ENCODE measurements around the gene PLGRKT. TPM values are rescaled to one million over a fixed set of nuclear protein-coding genes. Genes with fewer than 3 reads are reported as not detected.

The PLGRKT gene
- total RNA-seq, 1 experiment from 2014 or later, result 5.0 TPM

DNA sequence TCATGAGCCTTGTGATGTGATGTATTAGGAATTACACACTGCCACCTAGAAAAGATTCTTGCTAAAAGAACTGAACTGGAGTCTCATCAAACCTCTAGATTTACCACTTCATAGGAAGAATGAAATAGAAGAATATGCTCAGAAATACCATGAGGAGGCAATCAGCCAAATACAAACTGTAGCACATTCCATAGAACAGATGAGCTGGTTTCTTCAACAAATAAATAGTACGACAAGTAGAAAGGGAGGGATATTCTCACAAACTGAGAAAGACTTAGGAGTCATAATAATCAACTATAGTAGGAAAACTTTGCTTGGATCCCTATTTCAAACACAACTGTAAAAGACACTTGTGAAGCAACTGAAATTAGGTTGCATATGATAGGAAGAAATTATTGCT, 15.4 kb downstream of the PLGRKT start:
- H3K4me1 ChIP-seq, result no peaks in the 10 kb centered on the region
- POLR2A ChIA-PET, result no interaction called here

DNA sequence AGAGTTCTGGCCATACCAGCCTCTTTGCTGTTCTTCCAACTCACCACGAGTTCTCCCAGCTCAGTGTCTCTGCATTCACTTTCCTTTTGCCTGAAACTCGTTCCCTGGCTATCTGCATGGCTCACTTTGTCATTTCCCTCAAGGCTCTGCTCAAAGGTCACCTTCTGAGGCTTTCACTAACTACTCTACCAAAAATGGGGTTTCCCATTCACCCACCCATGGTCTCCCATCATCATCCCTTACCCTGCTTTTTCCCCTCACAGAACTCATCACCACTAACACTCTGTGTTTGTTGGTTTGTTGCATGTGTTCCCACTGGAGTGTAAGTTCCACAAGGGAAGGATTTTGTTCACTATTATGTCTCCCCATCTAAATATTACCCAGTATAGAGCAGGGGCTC, 16.6 kb downstream of the PLGRKT start:
- TF ChIP-seq, protein P1, sequence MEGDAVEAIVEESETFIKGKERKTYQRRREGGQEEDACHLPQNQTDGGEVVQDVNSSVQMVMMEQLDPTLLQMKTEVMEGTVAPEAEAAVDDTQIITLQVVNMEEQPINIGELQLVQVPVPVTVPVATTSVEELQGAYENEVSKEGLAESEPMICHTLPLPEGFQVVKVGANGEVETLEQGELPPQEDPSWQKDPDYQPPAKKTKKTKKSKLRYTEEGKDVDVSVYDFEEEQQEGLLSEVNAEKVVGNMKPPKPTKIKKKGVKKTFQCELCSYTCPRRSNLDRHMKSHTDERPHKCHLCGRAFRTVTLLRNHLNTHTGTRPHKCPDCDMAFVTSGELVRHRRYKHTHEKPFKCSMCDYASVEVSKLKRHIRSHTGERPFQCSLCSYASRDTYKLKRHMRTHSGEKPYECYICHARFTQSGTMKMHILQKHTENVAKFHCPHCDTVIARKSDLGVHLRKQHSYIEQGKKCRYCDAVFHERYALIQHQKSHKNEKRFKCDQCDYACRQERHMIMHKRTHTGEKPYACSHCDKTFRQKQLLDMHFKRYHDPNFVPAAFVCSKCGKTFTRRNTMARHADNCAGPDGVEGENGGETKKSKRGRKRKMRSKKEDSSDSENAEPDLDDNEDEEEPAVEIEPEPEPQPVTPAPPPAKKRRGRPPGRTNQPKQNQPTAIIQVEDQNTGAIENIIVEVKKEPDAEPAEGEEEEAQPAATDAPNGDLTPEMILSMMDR (IDR thresholded peaks at IDR 0.05; ENCODE audit: insufficient read depth in 1 of 2, low read depth in 1 of 2, low read length in 1 of 2, severe bottlenecking in 1 of 2, unreplicated experiment in 1 of 2), result no peak
- H3K27me3 Mint-ChIP-seq (ENCODE audit: insufficient read depth, unreplicated experiment), result no peaks in the 10 kb centered on the region
- ChIA-PET POLR2A (interaction anchor here (0.6 kb wide), 1 partner anchor 179 kb away, joined by 4 read pairs; no protein-coding TSS in a partner anchor), CTCF (no interaction called here)
- no peak overlapping the region for H3K27ac Mint-ChIP-seq (ENCODE audit: unreplicated experiment)
- H3K4me1 Mint-ChIP-seq (ENCODE audit: low read depth, unreplicated experiment), result no peaks in the 10 kb centered on the region
- no peaks in the 10 kb centered on the region for H3K9me3 Mint-ChIP-seq (ENCODE audit: unreplicated experiment)
- no TSS peak for BruUV-seq (replicated peaks)
- no peak for DNase-seq
- Histone ChIP-seq H3K4me3 (ENCODE audit: low read depth, low read length) (no peak overlapping the region), H3K4me1 (no peaks in the 10 kb centered on the region), H3K27me3 (replicated peaks; ENCODE audit: control insufficient read depth, insufficient read depth, low read length) (no peaks in the 10 kb centered on the region), H3K9me3 (no peaks in the 10 kb centered on the region), H3K36me3 (ENCODE audit: control insufficient read depth, insufficient read depth, low read length) (no peaks in the 10 kb centered on the region)
- intact Hi-C loops (cut with micrococcal nuclease; ENCODE audit: unreplicated experiment), result no loop called here
- H3K4me3 Mint-ChIP-seq (ENCODE audit: unreplicated experiment), result no peak overlapping the region
- H3K36me3 Mint-ChIP-seq (ENCODE audit: insufficient read depth, unreplicated experiment), result no peaks in the 10 kb centered on the region

More for the DNA sequence above, 15.4 kb downstream of the PLGRKT start:
- H3K9me3 ChIP-seq, result no peaks in the 10 kb centered on the region
- BruUV-seq (replicated peaks), result no TSS peak
- H3K4me1 Mint-ChIP-seq (ENCODE audit: low read depth, unreplicated experiment), result no peaks in the 10 kb centered on the region
- intact Hi-C loops (cut with micrococcal nuclease; ENCODE audit: unreplicated experiment), result no loop called here
- H3K27ac Mint-ChIP-seq (ENCODE audit: unreplicated experiment), result no peak overlapping the region
- CTCF ChIA-PET, result no interaction called here
- DNase-seq, result no peak
- no peaks in the 10 kb centered on the region for H3K36me3 Mint-ChIP-seq (ENCODE audit: insufficient read depth, unreplicated experiment)
- H3K27me3 ChIP-seq (replicated peaks; ENCODE audit: control insufficient read depth, insufficient read depth, low read length), result no peaks in the 10 kb centered on the region
- no peaks in the 10 kb centered on the region for H3K9me3 Mint-ChIP-seq (ENCODE audit: unreplicated experiment)
- H3K36me3 ChIP-seq (ENCODE audit: control insufficient read depth, insufficient read depth, low read length), result no peaks in the 10 kb centered on the region
- TF ChIP-seq, protein P1 (IDR thresholded peaks at IDR 0.05; ENCODE audit: insufficient read depth in 1 of 2, low read depth in 1 of 2, low read length in 1 of 2, severe bottlenecking in 1 of 2, unreplicated experiment in 1 of 2), result no peak
- no peak overlapping the region for H3K4me3 Mint-ChIP-seq (ENCODE audit: unreplicated experiment)
- no peak overlapping the region for H3K4me3 ChIP-seq (ENCODE audit: low read depth, low read length)
- H3K27me3 Mint-ChIP-seq (ENCODE audit: insufficient read depth, unreplicated experiment), result no peaks in the 10 kb centered on the region

- TF ChIP-seq, protein P1 (IDR thresholded peaks at IDR 0.05; ENCODE audit: insufficient read depth in 1 of 2, low read depth in 1 of 2, low read length in 1 of 2, severe bottlenecking in 1 of 2, unreplicated experiment in 1 of 2), result no peak
- no peak overlapping the region for H3K27ac Mint-ChIP-seq (ENCODE audit: unreplicated experiment)
- H3K27me3 Mint-ChIP-seq (ENCODE audit: insufficient read depth, unreplicated experiment), result no peaks in the 10 kb centered on the region
- ChIA-PET CTCF (no interaction called here), POLR2A (no interaction called here)
- no peak overlapping the region for H3K4me3 Mint-ChIP-seq (ENCODE audit: unreplicated experiment)
- Histone ChIP-seq H3K9me3 (no peaks in the 10 kb centered on the region), H3K4me3 (ENCODE audit: low read depth, low read length) (no peak overlapping the region), H3K4me1 (no peaks in the 10 kb centered on the region), H3K36me3 (ENCODE audit: control insufficient read depth, insufficient read depth, low read length) (no peaks in the 10 kb centered on the region), H3K27me3 (replicated peaks; ENCODE audit: control insufficient read depth, insufficient read depth, low read length) (no peaks in the 10 kb centered on the region)
- no peaks in the 10 kb centered on the region for H3K4me1 Mint-ChIP-seq (ENCODE audit: low read depth, unreplicated experiment)
- H3K36me3 Mint-ChIP-seq (ENCODE audit: insufficient read depth, unreplicated experiment), result no peaks in the 10 kb centered on the region
- no peaks in the 10 kb centered on the region for H3K9me3 Mint-ChIP-seq (ENCODE audit: unreplicated experiment)
- no peak for DNase-seq
- intact Hi-C loops (cut with micrococcal nuclease; ENCODE audit: unreplicated experiment), result no loop called here
- no TSS peak for BruUV-seq (replicated peaks)
Observed at GRCh38 chr9:5419987-5420386, 17.7 kb downstream of the PLGRKT start.
